Femur (tissue), 1 donor: ENCODE data around the gene UBE3C.

Source experiments
- DNase-seq: peaks from one replicate; pipeline ENCODE4 v3.0.0-alpha.2; 2017

Gene UBE3C

DNA sequence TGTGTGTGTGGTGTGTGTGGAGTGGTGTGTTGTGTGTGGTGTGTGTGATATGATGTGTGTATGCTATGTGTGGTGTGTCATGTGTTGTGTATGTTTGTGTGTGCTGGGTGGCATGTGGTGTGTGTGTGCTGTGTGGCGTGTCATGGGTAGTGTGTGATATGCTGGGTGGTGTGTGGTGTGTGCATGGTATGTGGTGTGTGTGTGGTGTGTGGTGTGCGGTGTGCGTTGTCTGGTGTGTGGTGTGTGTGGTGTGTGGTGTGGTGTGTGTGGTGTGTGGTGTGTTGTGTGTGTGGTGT, 160.5 kb downstream of the UBE3C start:
- DNase-seq, result no peak

DNA sequence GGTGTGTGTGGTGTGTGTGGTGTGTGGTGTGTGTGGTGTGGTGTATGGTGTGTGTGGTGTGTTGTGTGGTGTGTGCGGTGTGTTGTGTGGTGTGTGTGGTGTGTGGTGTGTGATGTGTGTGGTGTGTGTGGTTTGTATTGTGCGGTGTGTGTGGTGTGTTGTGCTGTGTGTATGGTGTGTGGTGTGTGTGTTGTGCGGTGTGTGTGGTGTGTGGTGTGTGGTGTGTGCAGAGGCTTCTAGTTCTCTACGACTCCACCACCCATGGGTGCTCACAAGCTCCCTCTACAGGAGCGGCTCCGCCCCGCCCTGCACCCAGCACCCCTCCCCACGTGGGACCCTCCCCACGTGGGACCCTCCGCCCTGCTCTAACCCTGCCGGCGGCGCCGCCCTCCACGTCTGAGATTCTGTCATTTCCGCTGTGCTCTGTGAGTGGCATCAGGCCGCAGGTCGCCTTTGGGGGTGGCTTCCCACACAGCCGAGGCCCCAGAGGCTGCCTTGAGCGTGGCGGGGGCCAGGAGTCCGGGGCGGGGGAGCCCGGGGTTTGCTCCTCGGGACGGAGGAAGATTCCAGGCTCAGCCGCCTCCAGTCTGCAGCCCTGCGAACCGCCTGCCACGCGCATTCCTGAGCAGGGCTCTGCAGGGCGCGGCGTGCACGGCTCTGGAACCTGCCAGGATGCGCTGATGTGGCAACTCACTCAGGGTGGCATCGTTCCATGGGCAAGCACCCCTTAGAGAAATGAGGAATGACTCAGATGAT, 161.1 kb downstream of the UBE3C start:
- no peak for DNase-seq

GRCh38 chr7:157300369-157300825, 161.7 kb downstream of the UBE3C start:
- DNase-seq, result peak; percentile 51

GRCh38 chr7:157301610-157302120, 162.9 kb downstream of the UBE3C start:
- DNase-seq, result no peak

DNA sequence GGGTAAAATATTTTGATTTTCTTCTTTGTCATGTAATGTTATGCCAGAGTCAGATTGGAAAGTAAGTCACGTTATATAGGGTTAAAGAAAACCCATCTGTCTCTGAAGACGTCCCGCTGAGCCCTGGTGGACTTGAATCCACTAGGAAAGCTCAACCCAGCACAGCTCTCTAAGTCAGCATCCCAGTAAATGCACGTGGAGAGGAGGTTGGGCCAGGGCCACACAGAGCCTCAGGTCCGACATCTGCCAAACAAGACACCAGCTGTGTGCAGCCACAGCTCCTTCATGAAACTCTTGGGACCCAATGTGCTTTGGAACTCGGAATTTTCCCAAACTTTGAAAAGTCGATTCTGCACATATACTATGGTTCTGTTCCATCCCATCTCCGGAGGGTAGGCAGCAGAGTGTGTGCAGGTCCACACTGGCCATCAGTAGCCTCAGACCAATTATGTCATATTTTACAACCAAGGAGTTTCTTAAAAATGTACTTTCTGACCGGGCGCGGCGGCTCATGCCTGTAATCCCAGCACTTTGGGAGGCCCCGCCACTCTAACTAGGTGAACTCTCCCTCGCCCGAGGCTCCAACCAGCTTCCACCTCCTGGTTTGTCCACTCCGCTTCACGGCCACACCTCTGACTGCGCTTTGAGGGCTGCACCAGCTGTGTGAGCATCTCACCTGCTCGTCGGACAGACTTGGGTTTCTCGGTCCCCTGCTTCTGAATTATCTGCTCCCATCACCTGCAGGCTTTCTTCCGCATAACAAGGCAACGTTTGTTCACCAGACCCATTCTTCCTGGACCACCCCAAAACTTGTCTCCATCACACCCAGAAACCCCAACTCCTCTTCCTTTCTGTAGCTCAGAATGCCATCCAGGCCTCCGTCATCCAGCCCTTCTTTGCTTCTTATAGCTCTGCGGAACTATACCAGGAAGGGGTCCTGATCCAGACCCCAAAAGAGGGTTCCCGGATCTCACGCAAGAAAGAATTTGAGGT, 168.4 kb downstream of the UBE3C start:
- peak; percentile 56 for DNase-seq

DNA sequence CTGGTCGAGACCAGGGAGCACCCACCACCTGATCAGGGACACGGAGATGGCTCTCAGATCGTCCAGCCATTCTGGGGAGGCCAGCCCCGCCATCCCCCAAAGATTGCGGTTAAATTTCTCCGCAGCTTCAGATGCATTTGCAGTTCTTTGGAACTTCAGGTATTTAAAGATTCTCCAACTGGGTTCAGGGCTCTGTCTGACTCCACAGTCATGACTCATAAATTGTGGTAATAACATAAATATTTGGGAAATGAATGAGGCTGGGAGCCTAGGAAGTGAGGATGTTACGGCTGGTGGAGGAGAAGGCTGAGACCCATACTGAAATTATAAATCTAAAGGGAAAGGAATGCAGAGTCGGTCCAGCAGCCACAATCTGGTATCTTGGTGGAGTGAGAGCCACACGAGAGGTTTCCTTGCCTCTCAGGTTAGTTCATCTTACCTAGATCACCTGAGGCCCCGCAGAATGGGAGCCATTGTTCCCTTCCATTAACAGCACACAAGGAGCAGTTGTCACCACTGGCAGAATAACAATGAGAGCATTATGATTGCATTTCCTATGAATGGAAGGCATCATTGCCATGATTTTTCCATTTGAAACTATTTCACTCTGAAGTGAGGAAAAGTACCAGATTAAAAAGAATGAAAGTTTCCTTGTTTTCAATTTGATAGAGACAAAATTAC, 171.4 kb downstream of the UBE3C start:
- DNase-seq, result no peak

DNA sequence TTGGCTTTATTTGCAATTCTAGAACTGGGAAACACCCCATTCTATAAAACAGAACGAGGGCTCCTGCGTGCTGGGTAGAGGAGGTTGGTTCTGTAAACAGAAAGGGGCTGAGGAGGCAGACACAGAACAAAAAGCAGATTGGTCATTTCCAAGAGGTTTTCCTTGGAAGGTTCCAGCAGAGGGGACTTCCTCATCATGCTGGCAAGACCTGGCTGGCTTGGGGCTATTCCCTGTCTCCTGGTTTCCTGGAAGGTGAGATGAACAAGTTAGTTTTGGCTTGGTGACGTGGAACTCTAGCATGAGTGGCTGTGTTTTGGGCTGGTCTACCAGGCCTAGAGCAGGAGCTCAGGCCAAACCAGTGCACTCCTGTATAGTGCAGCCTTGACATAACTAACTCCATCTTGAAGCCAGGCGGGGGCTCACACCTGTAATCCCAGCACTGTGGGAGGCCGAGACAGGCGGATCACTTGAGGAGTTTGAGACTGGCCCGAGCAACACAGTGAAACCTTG, 172.0 kb downstream of the UBE3C start:
- no peak for DNase-seq

DNA sequence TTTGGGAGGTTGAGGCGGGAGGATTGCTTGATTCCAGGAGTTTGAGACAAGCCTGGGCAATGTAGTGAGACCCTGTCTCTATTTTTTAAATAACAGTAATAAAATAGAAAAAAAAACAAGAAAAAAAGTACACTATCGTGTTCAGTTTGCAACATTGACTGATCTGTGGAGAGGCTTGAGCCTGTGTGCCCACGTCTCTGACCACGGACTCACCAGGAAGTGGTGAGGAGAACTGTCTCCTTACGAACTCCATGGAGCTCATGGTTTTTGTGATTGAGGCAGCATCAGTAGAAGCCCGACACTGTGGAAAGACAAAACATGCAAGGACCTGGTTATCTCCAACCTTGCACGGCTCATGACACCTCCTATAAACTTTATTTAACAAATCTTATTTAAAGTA, 174.2 kb downstream of the UBE3C start:
- DNase-seq, result no peak

DNA sequence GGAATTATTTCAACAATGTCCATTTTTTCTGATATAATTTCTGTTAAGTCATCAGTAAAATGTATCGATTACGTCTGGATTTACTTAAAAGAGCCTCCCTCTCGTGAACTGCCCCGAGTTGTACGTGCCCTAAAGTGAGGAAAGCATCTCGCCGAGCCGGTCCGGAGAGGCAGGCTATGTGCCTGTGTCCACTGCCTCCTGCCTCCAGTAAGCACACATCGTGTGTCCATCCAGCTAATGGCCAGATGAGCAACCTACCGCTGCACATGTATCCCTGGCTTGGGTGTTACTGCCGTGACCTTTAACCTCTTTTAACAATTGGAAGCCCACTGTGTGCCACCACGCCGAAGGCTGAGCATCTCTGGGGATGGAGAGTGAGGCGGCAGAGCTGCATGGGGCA, 174.9 kb downstream of the UBE3C start:
- DNase-seq, result no peak

- DNase-seq, result no peak
Observed at GRCh38 chr7:157318015-157318706, 179.4 kb downstream of the UBE3C start.
